Stimulated activated CD4-positive, alpha-beta T cell treated with anti-CD3 and anti-CD28 coated beads, Interleukin-4, amount 100 ng/mL, for 4 hours (primary cell): ENCODE data around the gene PRODH.
"Not testable (repeated sequence)": the region's sequence is repeated elsewhere in the genome, so short reads cannot be mapped to it uniquely, and the experiment has no call there.

Experiments
- DNase-seq, 2 experiments: peaks; one replicate each; pipeline ENCODE4 v3.0.0-alpha.2; 2020

PRODH gene

DNA sequence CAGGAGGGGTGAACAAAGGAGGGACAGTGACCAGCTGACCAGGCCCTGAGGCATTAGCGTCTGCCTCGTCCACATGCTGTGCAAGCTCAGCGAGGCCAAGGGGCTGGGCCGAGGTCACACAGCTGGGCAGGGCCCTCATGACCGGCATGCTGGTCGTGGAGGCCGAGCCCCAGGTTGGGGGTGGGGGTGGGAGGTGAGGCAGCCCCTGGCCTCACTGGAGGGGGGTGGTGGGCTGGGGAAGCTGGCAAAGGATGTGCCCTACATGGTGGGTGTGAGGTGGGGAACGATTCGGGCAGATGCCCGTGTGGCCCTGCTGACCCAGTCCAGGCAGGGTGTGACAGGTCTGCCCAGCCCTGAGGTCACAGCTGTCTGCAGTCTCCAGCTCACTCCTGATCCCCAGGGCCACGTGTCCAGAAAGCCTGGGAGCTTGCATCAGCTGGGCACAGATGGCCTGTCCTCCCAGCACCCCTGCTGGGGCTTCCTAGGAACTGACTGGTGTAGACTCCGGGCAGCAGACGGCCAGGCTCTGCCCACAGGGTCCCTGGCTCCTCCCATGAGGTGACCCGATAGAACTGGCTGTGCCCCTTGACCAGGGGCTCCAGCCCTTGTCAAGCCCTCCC is 31.4 kb upstream of the PRODH start:
- not testable (repeated sequence) for DNase-seq

DNA sequence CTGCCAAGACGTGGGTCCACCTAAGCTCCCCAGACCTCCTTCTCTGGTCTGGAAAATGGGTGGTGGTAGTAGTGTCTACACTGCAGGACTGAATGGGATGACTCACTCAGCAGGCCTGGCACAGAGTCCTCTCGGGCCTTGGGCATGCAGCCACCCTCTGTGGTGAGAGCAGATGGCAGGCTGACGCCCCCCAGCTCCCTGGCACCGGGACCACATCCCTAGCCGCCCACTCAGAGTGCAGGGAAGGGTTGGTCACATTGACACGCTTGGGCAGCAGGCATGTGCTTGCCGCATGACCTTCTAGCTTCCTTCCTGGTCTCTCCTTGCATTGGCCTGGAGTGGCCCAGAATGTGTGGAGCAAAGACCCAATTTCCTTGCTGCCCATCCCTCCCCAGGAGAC is 30.7 kb upstream of the PRODH start:
- no peak for DNase-seq

DNA sequence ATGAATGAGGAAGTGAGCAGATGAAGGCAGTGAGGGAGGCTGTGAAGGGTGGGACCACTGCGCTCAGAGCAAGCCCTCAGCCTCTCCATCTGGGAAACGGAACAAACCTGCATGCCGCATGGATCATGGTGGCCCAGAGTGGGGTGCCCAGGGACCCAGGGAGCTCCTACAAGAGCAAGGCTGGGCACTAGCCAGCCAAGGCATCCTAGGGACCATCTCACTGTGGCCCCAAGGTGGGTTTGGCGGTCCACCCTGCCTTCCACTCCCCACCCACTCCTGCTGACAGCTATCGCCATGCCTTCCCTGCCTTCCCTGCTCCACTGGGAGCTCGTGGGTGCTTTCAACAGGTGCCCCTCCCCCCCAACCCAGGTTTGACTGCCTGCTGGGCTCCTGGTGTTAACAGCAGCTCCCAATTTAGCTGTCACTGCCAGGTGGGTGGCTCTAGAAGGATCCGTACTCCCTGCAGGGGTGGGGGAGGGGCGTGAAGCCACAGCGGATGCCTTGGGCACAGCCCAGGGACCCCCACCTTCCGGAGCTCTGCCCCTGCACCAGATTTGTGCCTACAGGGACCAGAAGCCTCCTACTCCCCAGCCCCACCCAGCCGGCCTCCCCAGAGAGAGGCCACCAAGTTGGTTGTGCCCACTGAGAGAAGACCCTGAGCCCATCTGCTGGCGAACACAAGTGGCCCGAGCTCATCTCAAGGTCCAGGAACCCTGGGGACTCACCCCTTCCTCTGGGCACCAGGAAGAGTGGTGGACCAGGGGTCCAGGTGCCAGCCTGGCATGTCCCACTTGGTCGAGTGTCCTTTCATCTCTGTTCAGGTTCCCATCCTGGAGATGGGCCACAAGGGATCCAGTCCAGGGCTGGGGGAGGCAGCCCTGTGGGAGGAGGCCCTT is 29.7 kb upstream of the PRODH start:
- DNase-seq = no peak

DNA sequence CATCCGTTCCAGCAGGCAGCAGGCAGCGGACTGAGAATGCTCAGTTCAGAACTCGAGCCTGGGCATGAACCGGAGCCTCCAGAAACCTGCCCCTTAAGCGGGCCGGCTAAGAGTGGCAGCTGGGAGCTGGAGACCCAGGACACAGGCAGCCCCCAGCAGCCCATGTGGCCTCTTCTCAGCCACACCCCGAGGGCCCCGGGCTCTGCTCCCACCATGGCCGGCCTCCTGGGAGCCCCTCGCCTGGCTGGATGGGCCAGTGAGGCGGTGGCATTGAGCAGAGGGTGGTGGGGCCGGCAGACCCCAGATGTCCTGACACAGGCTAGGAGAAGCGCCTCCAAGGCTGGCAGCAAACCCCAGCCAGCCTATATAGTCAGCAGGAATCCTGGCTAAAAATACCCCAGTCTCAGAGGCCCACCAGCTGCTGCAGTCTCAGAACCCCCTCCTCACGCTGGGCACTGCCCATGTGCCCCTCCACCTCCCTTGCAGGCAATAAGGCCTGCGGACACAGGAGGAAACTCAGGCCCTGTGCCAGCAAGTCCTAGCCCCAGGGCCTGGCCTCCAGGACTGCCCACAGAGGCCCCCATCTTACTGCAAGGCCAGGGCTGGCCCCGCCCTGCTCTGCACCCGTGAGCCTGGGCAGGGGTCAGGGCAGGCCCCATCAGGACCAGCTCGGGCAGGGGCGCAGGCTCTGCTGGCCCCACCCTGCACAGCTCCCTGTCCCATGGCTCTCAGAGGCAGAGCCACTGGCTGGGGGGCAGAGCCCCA is 28.6 kb upstream of the PRODH start:
- not testable (repeated sequence) for DNase-seq

DNA sequence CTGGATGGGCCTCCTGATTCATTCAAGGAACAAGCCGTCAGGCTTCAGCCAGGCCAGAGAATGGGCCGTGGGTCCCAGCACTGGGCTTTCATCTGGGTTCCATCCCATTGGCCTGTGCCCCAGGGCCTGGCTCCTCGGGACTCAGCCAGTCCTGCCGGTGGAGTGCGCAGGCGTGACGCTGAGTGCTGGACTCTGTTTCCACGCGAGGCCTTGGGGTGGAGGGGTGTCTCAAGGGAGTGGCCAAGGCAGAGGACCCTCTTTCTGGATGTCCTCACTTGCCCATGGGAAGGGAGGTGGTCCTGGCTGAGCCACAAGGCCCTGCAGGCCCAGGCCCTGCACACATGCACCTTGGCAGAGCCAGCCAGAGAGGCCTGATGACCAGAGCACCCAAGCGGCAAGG is 28.0 kb upstream of the PRODH start:
- DNase-seq = not testable (repeated sequence)

DNA sequence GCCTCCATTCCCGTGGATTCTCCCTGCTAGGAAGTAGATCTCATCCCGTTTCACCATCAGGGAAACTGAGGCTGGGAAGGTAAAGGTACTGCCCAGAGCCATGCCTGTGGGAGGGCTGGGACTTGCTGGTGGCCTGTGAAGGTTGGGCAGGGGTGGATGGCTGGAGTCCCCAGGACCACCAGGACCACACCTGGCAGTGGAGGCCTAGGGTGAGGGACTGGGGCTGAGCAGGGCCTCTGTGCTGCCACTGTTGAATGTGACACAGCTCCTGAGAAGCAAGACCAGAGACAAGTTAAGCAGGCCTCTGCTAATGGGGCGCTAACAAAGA is 26.2 kb upstream of the PRODH start:
- no peak for DNase-seq

DNA sequence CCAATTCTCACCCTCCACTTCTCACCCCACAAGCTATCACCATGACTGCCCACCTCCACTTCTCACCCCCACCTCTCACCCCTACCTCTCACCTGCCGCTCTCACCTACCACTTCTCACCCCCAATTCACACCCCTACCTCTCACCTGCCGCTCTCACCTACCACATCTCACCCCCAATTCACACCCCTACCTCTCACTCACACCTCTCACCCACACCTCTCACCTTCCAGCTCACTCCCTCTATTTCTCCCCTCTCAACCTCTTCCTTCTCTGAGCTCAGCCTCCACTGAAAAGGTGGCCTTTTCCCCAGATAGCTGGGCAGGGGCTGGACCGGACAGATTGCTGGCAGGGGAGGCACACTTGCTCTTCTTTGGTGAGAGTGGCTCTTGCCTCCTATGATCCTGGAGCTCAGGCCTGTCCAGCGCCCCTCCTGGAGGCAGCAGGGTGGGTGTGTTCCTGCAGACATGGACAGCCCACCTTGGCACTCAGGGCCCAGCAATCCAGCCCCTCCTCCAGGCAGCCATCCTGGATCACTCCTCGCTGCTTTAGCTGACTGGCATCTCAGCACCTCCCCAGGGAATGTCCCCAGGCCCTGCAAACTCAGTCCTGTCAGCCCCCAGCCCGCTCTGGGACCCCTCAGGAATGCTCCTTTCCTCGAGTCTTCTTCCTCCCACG is 25.7 kb upstream of the PRODH start:
- DNase-seq = not testable (repeated sequence)

DNA sequence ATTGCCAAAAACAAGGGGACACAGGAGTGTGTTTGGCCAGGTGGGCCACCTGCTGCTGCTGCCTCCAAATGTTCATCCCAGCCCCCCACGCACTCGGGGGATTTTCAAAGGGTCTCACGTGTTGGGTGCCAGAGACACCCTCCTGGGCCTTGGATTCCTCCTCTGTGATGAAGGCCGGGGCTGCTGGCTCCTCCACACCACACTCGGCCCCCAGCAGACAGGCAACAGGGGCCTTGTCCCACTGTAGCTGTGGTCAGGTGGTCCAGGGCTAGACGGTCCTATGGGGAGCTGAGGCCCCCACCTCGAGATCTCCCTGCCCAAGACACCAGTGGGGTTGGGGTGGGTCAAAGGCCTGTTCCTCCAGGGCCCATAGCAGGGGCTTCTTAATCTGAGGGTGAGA is 25.1 kb upstream of the PRODH start:
- DNase-seq = not testable (repeated sequence)

DNA sequence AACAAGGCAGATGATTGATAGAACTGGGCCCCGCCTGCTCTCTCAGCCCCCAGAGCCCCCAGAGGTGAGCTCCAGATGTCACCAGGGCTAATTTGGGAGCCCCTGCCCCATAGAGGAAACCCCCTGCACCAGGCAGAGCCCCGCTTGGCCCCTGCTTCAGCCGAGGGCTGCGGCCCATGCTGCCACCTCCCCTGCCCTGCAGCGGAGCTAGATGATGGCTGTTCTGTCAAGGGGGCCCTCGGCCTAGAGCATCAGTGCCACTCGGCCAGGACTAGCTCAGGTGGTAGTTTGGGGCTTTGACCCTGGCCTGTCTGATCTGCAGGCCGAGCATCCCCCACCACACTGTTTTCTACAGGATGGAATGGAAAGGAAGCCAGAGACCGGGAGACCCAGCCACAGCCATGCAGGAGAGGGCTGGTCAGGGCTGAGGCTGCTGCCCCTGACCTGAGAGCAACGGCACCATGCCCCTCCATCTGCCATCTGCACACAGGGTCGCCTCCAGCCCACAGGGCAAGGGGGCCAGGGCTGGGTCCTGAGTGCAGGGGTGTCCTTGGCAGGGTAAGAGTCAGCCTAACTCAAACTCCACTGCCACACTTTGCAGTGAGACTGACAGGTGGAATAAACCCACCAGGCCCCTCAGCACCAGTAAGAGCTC is 24.2 kb upstream of the PRODH start:
- DNase-seq = not testable (repeated sequence)

DNA sequence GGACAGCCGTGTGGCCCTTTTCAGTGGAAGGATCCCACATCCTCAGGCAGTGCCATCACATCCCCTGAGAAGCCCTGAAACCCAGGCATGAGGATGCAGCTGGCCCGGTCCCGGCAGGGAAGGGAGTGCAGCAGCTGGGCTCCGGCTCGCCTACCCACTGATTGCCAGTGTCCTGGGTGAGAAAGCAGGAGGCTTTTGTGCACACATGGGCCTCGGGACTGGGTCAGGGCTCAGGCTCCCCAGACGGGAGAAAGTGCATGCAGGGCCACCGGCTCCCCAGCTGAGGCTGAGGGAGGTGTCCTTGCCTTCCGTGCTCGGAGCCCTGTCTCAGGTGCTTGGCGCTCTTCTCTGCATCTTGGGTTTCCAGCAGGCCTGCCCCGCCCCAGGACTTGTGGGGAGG is 23.6 kb upstream of the PRODH start:
- not testable (repeated sequence) for DNase-seq

DNA sequence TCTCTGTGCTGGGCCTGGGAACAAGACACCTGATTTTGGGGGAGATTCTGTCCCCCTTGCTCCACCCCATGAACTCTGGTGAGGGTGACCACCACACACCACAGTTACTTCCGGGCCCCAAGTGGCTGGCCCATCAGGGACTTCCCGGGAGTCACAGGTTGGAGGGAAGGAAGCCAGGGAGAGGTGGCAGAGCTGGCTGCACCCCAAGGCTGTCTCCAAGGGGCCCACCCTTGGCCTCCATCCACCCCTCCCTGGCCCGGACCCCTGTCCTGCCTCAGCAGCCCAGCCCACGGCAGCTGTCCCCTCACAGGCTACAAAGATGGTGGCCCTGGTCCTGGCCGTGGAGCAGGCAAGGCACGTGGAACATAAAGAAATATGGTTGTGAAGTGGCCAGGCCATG is 23.2 kb upstream of the PRODH start:
- not testable (repeated sequence) for DNase-seq

DNA sequence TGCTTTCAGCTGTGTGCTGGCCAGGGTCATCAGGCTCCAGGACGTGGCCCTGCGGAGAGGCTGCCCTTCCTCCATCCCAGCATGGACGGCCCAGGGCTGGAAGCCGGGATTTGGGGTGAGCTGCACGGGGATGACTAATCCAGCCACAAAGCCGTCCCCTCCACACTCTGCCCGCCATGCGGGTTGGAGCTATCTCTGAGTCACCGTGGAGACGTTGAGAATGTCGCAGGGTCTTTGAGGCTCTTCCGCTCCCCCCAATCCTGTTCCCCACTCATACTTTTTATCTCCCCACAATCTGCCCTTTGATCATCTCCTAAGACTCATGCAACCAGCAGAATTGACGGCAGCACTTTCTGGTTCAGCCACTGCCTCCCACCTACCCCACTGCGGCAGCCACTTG is 22.6 kb upstream of the PRODH start:
- not testable (repeated sequence) for DNase-seq

DNA sequence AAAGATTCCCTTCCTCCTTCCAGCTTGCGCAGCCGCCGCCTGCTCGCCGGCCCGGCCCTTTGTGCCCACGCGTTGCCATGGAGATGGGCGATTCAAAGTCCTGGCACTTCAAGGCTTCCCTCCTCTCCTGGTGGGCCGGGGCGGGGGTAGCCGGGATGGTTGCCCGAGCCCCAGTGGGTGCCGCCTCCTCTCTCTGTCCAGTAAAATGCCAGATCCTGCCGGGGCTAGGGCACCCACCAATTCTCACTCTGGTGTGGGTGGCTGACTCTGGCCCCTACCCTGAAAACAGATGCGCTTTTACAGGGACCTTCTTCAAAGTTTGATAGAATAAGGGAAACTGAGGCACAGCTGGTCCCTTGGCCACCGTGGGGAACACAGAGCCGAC is 22.2 kb upstream of the PRODH start:
- not testable (repeated sequence) for DNase-seq

DNA sequence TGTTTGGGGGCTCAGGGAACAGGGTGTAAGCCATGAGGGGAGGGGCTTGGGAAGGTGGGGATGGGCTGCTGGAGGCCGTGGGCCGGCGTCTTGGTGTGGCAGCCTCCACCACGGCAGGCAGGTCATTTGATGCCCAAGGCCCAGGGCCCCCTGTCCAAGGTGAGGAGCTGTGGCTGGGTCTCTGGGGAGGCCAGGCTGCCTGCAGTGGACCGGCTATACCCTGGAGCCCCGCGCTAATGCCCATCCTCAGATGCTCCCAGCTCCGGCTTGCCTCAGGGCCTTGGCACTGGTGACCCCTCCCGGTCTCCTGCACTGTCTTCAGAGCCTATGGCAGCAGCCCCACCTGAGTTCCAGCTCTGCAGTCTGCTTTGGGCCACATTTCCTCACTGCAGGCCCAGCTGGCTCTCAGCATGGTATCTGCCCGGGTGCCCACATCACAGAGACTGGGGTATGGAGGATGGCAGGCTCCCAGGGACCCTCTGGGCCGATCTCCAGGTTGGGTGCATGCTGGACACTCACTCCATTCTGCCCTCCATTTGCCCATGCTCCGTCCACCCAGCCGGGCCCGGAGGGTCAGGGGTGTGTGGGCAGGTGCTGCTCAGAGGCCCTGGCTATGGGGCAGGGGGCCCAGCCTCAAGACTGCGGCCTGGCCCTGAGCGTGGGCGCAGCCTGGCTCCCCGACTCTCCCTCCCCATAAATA is 21.7 kb upstream of the PRODH start:
- not testable (repeated sequence) for DNase-seq

DNA sequence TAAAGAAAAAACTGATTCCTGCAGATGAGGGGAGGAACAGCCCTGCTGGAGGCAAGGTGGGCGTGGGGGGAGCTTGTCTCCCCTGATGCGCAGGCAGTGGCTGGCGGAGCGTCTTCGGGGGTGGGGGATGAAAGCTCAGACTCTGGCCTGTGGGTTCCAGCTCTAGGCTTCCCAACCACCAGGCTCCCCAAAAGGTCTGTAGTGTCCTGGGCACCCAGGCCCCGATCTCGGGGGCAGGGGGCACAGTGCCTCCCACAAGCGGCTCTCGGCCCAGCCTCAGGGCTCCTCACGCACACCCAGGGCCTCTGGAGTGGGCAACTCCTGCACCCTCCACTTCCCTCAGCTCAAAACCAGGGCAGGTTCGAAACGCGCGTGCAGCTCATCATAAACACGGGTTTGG is 20.9 kb upstream of the PRODH start:
- DNase-seq = not testable (repeated sequence)

DNA sequence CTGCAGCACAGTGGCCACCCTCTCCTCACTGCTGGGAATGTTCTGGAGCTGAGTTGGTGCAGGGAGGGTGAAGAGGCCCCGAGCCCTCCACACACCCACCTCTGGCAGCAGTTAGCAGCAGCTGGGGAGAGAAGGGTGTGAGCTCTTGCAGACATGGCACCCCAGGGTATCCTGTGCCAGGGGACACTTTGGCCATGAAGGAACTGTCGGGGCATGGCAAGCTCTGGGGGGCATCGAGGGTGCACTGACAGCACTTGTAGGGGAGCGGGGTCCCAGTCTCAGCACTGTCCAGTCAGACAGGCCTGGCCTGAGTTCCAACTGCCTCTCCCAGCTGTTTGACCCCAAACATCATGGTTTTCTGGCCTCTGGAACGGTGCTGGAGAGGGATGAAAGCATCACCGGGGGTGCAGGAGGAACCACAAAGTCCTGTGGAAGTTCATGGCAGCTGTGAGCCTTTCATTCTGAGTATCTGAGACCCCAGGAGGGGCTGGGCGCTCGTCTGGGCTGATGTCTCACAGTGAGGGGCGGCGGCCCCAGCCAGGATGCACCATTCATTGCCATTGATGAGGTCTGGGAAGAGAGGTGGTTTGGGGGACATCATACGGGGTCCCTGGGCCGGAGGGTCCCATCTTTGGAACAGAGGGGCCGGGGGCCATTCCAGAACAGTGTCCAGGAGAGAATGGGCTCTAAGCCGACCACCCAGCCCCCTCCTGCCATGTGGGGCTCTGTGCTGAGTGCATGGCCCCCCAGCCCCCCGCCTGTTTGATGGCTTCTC is 20.2 kb upstream of the PRODH start:
- not testable (repeated sequence) for DNase-seq

DNA sequence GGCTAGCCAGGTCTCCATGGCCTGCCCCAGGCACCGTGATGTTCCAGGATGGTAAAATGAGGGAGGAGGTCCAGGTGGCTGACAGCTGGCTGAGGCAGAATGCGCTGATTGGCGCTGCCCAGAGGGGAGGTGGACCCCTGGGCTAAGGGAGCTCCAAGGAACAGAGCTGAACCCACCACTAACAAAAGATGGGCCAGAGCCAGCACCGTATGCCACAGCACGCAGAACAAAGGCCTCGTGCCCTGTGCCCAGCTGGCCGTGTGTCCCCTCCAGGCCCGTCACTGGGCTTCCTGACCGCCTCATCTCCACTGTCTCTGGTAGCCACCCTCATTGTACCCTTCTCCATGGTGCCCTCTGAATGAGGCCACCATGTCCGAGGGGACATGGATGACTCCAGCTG is 19.6 kb upstream of the PRODH start:
- no peak for DNase-seq

DNA sequence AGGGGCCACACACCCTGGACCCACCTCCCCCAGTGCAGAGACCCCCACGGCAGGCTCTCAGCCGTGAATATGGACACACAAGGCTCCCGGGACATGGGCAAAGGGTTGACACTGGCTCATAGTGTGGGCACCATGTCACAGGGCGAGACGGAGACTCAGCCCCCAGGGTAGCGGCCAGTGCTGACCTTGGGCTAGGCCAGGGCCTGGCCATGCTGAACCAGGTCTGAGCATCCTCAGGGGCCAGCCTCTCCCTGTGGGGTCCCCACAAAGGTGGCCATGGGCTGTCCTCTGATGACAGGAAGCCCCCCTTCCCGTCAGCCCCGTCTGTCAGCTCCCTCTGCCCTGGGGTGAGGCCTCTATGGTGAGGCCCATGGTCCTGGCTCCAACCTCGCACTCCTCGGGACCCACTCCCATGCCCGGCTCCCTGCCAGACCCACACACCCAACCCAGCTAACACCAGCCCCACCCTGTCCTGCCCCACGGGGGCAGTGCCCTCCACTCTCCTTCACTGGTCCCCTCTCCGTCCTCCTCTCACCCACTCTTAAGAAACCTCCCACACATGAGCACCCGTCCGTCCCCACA is 19.0 kb upstream of the PRODH start:
- DNase-seq = no peak

DNA sequence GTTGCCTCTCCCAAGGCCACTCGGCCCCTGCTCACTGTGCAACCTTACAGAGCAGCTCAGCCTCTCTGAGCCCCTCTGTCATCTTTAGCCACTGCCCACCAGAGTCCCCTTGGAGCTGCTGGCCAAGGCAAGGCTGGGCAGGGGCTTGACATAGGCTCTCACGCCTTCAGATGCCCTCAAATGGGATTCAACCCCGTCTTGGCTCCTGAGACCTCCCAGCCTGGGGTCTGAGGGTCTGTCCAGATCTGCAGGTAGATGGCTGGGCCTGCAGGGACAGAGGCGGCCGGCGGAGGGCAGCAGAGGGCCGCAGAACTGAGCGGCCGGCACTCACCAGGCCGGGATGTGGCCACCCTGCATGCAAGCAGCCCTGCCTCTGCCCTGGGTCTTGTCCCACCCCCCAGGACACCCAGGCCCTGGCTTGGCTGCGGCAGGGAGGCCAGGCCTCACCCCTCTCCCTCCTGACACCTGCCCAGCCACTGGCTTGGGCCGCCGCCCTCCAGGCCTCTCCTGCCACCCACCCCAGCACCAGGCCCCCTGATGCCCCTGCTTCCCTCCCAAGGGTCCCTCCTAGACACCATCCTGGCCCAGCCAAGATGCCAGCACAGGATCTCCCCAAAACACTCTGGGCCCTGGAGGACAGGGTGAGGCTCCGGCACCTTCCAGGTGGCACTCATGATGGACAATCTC is 18.4 kb upstream of the PRODH start:
- DNase-seq = peak; percentile 30 to 56

DNA sequence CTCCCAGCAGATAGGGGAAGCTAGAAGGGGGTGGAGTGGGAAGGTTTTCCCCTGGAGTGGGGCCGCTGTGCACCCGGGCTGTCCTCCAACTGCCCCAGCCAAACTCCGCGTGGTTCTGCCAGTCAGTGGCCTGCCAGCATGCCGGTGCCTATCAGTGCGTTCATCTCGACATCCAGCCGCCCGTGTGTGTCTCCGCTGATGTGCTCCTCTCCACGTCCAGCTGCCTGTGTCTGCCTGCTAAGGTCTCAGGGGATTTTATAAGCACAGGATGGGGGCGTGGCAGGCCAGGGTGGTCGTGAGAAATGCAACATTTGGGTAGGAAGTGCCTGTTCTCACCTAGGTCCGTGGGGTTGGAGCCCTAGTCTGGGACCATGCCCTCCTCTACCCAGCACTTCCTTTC is 17.0 kb upstream of the PRODH start:
- not testable (repeated sequence) for DNase-seq
